ENCODE measurements around the gene CHMP5.

Gene CHMP5

GRCh38 chr9:33264473-33265177, at the start of gene CHMP5, which contains the start of gene BAG1:
Gene CHMP5 (plus strand): TSS chr9:33265049. CDS start chr9:33265079, 30 bp downstream.
Gene BAG1 (minus strand): TSS chr9:33264708.
- DNase-seq (ENCODE audit: extremely low read depth in 1 of 2, low read depth in 1 of 2): peak; percentile 99

GRCh38 chr9:33220681-33221567, 43.9 kb upstream of the CHMP5 start:
- DNase-seq (ENCODE audit: extremely low read depth in 1 of 2, low read depth in 1 of 2): no peak

GRCh38 chr9:33221568-33221884, 43.3 kb upstream of the CHMP5 start:
- DNase-seq (ENCODE audit: extremely low read depth in 1 of 2, low read depth in 1 of 2): no peak

GRCh38 chr9:33222031-33222430, 42.8 kb upstream of the CHMP5 start:
- DNase-seq (ENCODE audit: extremely low read depth in 1 of 2, low read depth in 1 of 2): no peak

DNA sequence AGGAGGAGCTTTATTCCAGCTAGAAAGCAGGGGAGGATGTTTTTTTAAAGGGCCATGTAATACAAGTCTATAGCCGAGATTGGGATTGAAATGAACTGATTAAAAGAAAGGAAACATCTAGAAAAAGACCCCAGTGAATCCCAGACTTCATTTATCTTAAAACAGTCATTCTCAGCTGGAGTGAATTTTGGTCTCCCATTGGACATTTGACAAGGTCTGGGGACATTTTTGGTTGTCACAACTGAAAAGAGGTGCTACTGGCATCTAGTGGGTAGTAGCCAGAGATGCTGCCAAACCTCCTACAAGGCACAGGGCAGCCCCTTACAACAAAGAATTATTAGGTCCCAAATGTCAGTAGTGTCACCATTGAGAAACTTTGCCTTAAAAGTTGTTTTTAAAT, 41.2 kb upstream of the CHMP5 start:
- no peak for DNase-seq (ENCODE audit: extremely low read depth in 1 of 2, low read depth in 1 of 2)

- peak; percentile 37 to 54 for DNase-seq (ENCODE audit: extremely low read depth in 1 of 2, low read depth in 1 of 2)
Observed at GRCh38 chr9:33225319-33226147, 39.3 kb upstream of the CHMP5 start.

GRCh38 chr9:33227008-33227398, 37.8 kb upstream of the CHMP5 start:
- no peak for DNase-seq (ENCODE audit: extremely low read depth in 1 of 2, low read depth in 1 of 2)

DNA sequence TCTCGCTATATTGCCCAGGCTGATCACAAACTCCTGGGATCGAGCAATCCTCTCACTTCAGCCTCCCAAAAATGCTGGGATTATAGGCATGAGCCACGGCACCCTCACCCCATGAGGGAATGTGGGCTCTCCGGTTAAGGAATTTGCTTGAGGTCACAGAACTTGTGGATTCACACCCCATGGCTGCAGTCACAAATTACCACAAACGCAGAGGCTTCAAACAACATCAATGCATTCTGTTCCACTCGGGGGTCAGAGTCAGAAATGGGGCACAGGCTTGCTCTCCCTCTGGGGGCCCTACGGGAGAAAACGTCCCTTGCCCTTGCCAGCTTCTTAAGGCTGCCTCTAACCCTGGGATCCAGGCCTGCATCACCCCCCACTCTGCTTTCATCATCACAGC, 37.1 kb upstream of the CHMP5 start:
- DNase-seq (ENCODE audit: extremely low read depth in 1 of 2, low read depth in 1 of 2): no peak

GRCh38 chr9:33228606-33229005, 36.2 kb upstream of the CHMP5 start:
- DNase-seq (ENCODE audit: extremely low read depth in 1 of 2, low read depth in 1 of 2): no peak

DNA sequence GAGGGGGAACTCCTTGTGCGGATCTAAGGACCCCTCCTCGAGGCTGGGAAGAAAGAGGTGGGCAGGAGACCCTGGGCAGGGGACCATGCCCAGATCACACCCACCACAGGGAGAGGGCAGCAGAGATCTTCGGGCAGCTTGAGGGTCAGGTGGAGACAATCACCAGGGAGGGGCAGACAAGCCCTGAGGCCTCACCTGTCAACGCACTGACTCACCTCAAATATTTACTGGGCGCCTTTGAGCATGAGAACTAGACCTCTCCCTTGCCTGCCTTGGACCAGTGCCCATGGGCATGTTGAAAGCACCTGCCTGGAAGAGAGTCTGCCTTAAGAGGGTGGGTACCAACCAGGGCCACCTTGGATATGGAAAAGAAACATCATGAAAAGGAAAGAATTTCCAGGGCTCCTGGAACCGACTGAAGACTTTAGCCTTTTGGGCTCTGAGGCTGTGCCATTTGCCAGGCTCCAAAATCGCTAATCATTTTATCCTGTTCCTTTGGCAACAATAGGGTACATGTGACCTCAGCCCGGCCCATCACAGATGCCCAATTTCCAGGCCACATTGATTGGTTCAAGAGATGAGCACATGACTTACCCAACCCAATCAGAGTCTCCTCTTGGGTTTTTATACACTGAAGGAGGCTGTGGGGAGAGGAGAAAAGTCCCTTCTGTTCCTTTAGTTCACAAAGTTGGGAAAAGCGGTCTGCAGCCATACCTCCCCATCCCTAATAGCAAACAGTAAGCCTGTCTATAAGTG, 35.3 kb upstream of the CHMP5 start:
- DNase-seq (ENCODE audit: extremely low read depth in 1 of 2, low read depth in 1 of 2): no peak

DNA sequence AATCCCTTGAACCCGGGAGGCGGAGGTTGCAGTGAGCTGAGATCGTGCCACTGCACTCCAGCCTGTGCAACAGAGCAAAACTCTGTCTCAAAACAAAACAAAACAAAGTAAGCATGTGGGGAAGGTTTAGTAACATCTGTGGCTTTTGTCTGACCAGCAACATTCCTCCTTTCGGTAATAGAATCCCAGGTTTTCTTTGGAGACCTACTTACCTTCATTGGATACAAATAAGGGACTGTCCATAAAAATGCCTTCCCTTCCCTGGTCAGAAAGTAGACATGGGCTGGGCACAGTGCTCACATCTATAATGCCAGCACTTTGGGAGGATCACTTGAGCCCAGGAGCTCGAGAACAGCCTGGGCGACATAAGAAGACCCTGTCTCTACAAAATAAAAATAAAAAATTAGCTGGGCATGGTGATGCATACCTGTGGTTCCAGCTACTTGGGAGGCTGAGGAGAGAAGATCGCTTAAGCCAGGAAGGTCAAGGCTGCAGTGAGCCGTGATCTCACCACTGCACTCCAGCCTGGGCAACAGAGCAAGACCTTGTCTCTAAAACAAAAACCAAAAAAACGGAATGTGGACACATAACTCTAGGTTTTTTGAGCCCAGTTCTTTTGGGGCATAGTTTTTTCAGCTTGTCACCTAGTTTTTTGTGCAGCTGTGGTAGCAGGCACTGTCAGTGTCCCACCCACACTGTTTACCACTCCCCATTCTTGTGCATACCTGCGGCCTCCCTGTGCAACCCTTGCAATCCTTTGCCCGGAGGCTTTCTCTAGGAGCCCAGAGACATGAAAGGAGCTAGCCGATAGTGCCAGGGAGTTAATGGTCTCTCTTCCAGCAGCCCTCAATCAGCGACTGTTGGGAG, 33.9 kb upstream of the CHMP5 start:
- DNase-seq (ENCODE audit: extremely low read depth in 1 of 2, low read depth in 1 of 2): no peak

DNA sequence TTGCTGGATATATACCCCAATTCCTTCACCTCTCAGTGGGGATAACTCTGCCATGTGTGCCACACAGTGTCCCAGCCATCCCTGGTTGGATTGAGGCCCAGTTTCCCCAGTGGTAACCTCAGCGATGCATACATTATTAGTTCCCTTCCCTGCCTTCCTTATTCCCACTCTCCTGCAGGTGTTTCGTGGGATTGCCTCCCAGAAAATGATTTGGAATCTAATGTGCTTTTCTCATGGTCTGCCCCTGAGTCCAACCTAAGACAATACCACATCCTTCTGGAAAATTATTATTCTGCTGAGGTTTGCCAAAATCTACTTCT, 33.3 kb upstream of the CHMP5 start:
- no peak for DNase-seq (ENCODE audit: extremely low read depth in 1 of 2, low read depth in 1 of 2)

DNA sequence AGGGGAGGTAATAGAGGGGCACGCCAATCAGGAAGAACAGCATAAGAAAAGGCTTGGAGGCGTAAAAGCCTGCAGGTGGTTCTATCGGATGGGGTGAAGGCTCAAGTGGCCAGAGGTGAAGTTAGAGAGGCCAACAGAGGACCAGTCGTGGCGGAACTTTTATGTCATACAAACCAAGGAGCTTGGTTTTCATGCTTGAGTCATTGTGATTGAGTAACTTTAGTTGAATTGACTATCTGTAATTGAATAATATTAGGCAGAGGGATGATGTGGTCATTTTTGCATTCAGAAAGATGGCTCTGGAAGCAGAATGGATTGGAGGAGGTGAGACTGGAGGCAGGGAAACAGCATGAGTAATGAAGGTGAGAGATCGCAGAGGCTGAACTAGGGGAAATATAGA, 32.0 kb upstream of the CHMP5 start:
- no peak for DNase-seq (ENCODE audit: extremely low read depth in 1 of 2, low read depth in 1 of 2)

GRCh38 chr9:33233626-33234342, 31.1 kb upstream of the CHMP5 start:
- DNase-seq (ENCODE audit: extremely low read depth in 1 of 2, low read depth in 1 of 2): no peak

DNA sequence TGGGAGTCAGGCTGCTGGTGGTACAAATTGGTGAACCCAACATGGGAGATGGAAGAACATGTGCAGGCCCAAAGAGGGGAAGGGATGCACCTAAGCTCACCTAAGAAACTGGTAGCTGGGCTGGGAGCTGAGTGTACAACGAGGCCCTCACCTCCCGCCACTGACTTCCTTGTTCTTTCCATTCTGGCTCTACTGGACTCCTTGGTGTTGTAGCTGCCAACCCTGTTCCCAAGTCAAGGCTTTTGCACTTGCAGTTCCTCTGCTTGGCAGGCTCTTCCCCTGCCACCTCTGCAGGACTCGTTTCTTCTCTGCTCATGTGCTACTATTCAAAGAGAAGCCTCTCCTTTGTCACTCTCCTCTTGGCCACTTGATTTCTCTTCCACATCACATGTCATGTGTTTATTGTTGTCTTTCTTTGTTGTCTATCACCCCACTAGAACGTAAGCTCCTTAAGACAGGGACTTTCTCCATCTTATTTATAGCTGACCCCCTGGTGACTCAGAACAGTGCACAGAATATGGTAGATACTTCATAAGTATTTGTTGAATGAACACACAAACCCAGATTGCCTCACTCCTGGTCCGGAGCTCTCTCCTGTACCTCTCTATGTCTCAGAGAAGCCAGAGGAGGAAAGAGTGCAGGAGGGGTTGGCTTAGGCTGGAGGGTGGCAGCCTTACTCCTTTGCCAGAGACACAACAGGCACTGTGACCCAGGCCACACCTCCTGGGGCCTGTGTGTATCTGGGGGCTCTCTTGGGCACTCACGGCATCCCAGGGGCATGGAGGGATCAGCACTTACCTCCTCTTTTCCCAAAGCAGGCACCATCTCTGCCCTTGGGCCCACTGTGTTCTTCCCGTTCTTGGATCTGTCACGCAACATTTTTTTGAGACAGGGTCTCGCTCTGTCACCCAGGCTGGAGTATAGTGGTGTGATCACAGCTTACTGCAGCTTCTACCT, 30.1 kb upstream of the CHMP5 start:
- DNase-seq (ENCODE audit: extremely low read depth in 1 of 2, low read depth in 1 of 2): no peak

DNA sequence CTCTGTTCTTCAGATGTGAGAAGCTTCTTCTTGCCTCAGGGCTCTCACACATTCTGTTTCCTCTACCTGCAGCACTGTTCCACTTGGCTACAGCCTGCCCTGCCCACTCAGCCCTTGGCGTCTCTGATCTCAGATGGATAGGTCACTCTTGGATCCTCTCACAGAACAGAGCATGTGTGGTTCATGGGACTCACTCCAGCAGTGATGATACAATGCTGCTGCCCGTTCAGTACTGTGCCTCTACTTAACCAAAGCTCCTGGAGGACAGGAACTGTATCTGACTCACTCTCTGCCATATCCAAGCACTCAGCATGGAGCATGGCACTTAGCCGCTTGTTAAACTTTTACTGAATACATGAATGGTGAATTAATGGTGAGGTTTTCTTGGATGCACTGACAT, 28.3 kb upstream of the CHMP5 start:
- DNase-seq (ENCODE audit: extremely low read depth in 1 of 2, low read depth in 1 of 2): no peak

GRCh38 chr9:33239921-33240320, 24.9 kb upstream of the CHMP5 start, which contains the start of gene SPINK4:
Gene SPINK4 (plus strand): TSS chr9:33240167. CDS start chr9:33240209, 42 bp downstream.
- no peak for DNase-seq (ENCODE audit: extremely low read depth in 1 of 2, low read depth in 1 of 2)

DNA sequence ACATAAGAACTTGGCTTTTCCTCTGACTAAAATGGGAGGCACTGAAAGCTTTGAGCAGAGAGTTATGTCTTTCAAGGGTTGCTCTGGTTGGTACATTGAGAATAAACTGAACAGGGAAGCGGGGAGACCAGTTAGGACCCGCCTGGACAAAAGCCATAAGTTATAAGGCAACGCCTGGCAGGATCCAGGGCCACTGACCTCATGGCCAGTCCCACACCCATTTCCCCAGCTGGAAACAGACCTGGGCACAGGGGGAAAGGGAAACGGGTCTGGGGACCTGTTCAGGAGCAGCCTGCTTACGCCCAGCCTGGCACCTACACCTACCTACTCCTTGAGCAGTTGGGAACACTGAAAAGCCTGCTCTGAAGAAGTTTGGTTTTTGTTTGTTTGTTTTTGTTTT, 23.6 kb upstream of the CHMP5 start:
- no peak for DNase-seq (ENCODE audit: extremely low read depth in 1 of 2, low read depth in 1 of 2)
